ENCODE data around the gene TMEM38B.
"Not testable (repeated sequence)": the region's sequence is repeated elsewhere in the genome, so short reads cannot be mapped to it uniquely, and the experiment has no call there.

The TMEM38B gene

DNA sequence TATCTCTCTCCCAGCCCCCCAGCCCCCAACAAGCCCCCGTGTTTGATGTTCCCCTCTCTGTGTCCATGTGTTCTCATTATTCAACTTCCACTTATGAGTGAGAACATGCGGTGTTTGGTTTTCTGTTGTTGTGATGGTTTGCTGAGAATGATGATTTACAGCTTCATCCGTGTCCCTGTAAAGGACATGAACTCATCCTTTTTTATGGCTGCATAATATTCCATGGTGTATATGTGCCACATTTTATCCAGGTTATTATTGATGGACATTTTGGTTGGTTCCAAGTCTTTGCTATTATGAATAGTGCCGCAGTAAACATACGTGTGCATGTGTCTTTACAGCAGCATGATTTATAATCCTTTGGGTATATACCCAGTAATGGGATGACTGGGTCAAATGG, 33.9 kb downstream of the TMEM38B start:
- not testable (repeated sequence) for DNase-seq

GRCh38 chr9:105731420-105731819, 37.1 kb downstream of the TMEM38B start:
- DNase-seq: not testable (repeated sequence)

DNA sequence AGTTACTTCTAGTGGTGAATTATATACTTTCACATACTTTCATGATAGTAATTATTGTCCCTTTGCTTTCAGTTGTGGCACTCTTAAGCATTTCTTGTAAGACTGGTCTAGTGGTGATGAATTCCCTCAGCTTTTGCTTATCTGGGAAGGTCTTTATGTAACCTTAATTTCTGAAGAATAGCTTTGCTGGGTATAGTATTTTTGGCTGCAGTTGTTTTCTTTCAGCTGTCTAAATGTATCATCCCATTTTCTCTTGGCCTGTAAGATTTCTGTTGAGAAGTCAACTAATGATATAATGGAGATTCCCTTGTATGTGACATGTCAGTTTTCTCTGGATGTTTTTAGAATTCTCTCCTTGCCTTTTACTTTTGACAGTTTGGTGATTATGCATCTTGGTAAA, 41.0 kb downstream of the TMEM38B start:
- no peak for DNase-seq

DNA sequence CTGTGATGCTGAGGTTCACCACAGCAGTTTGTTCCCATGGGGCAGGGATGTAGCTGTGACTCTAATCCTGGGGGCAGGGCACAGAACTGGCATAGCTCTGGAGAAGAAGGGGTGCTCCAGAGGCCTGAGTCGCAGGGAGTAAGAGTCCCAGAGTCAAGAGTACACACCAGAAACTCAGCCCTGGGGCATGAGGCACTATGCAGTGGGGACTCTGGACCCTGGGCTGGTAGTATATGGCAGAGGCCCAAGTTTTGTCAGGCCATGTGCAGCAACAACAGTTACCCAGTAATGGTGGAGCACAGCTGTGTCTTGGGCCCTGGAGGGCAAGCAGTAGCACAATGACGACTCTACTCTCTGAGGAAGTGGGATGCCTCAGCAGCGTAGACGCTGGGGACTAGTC, 42.9 kb downstream of the TMEM38B start:
- DNase-seq: no peak

GRCh38 chr9:105742088-105742487, 47.7 kb downstream of the TMEM38B start:
- DNase-seq: no peak

DNA sequence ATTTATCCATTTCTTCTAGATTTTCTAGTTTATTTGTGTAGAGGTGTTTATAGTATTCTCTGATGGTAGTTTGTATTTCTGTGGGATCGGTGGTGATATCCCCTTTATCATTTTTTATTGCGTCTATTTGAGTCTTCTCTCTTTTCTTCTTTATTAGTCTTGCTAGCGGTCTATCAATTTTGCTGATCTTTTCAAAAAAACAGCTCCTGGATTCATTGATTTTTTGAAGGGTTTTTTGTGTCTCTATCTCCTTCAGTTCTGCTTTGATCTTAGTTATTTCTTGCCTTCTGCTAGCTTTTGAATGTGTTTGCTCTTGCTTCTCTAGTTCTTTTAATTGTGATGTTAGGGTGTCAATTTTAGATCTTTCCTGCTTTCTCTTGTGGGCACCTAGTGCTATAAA, 53.0 kb downstream of the TMEM38B start:
- not testable (repeated sequence) for DNase-seq

GRCh38 chr9:105751761-105752160, 57.4 kb downstream of the TMEM38B start:
- DNase-seq: no peak

GRCh38 chr9:105757496-105758251, 63.3 kb downstream of the TMEM38B start:
- DNase-seq: peak; percentile 92

GRCh38 chr9:105760053-105760452, 65.7 kb downstream of the TMEM38B start:
- DNase-seq: peak; percentile 26

DNA sequence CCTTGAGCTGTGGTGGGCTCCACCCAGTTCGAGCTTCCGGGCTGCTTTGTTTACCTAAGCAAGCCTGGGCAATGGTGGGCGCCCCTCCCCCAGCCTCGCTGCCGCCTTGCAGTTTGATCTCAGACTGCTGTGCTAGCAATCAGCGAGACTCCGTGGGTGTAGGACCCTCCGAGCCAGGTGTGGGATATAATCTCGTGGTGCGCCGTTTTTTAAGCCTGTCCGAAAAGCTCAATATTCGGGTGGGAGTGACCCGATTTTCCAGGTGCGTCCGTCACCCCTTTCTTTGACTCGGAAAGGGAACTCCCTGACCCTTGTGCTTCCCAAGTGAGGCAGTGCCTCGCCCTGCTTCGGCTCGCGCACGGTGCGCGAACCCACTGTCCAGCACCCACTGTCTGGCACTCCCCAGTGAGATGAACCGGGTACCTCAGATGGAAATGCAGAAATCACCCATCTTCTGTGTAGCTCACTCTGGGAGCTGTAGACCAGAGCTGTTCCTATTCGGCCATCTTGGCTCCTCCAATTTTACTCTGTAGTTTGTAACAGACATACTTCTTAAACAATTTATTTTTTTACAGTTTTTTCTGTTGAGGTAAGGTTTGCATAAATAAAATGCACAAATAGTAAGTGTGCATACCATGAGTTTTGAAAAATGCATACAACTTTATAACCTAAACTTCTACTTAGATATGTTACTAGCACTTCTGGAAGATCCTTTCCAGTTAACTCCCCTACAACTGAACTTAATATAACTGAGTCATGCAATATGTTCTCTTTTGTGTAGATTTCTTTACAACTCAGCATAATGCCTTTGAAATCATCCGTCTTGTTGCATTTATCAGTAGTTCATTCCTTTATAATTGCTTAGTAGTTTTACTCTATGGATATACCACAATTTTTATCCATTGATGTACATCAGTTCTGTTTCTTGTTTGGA, 88.5 kb downstream of the TMEM38B start:
- not testable (repeated sequence) for DNase-seq

- not testable (repeated sequence) for DNase-seq
These were observed 89.1 kb downstream of the TMEM38B start for GRCh38 chr9:105783495-105783872.

DNA sequence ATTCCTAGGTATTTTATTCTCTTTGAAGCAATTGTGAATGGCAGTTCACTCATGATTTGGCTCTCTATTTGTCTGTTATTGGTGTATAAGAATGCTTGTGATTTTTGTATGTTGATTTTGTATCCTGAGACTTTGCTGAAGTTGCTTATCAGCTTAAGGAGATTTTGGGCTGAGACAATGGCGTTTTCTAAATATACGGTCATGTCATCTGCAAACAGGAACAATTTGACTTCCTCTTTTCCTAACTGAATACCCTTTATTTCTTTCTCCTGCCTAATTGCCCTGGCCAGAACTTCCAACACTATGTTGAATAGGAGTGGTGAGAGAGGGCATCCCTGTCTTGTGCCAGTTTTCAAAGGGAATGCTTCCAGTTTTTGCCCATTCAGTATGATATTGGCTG, 92.5 kb downstream of the TMEM38B start:
- not testable (repeated sequence) for DNase-seq

DNA sequence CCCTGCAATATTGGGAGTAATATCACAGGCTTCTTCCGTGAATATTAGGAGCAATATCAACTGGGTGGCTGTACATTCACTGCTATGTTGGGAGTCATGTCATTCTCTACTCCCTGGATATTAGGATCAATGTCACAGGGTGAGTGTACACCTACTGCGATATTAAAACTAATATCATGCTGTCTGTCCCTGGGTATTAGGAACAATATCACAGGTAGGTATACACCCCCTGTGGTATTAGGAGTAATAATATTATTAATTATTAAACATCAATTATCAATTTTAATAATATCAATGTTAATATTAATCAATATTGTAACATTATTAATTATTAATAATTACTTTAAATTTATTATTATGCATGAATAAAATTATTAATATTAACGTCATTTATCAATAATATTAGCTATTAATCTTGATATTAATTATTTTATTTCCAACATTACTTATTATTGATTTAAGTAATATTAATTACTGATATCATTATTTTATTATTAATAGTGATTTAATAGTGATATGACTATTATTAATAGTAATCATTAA, 121.9 kb downstream of the TMEM38B start:
- no peak for DNase-seq

- DNase-seq: no peak
These were observed 122.6 kb downstream of the TMEM38B start for GRCh38 chr9:105816981-105817380.

GRCh38 chr9:105818903-105819302, 124.6 kb downstream of the TMEM38B start:
- DNase-seq: no peak

DNA sequence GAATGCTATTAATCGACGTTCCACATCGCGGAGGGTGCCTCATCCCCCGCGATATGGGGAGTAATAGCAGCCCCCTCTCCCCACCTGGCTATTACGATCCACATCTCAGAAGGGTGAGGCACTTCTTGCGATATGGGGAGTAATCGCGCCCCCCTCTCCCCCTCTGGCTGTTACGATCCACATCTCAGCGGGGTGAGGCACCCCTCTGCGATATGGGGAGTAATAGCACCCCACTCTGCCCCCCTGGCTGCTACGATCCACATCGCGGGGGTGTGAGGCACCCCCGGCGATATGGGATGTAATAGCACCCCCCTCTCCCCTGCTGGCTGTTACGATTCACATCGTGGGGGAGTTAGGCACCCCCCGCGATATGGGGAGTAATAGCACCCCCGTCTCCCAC, 128.5 kb downstream of the TMEM38B start:
- DNase-seq: no peak
